Gastrocnemius medialis (tissue), 4 donors: ENCODE data around the gene SFXN3.

Experiments
- POLR2A ChIP-seq, 2 donors: fragments of 450-650 bp; IDR thresholded peaks; one replicate each; pipeline ENCODE4 v1.6.1; 2017; ENCODE audit warnings: antibody characterized with exemption in 2 of 2, mild to moderate bottlenecking in 2 of 2, moderate library complexity in 2 of 2
- TF ChIP-seq, protein P1 (sequence below), 5 experiments: fragments of 450-650 bp in 3 of 5; fragments of 200-600 bp in 2 of 5; sonication (generic) in 2 of 5; IDR thresholded peaks in 4 of 5; conservative IDR thresholded peaks in 1 of 5; 1 replicate in 4 of 5; 2 replicates in 1 of 5; pipeline ENCODE4 v1.5.1; 2016 to 2019; ENCODE audit warnings: antibody characterized with exemption in 5 of 5, mild to moderate bottlenecking in 3 of 5, moderate library complexity in 3 of 5

DNA sequence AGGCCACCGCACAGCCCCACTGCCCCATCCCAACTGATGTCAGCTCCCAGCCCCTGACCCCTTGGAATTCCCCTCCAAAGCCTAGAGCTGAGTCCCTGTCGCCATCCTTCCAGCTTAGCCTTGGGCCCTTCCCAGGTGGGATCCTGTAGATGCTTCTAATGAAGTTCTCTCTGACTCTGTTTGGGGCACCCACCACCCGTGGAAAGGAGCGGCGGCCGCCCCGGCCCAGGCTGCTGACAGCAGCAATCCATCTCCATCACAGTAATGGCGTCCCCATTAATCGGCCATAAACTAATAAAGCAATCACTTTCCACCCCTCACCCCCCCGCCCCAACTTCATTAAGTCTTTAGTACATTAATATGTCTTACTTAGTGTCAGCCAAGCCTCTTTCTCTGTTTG is 56.3 kb downstream of the SFXN3 start:
- TF ChIP-seq, protein P1, sequence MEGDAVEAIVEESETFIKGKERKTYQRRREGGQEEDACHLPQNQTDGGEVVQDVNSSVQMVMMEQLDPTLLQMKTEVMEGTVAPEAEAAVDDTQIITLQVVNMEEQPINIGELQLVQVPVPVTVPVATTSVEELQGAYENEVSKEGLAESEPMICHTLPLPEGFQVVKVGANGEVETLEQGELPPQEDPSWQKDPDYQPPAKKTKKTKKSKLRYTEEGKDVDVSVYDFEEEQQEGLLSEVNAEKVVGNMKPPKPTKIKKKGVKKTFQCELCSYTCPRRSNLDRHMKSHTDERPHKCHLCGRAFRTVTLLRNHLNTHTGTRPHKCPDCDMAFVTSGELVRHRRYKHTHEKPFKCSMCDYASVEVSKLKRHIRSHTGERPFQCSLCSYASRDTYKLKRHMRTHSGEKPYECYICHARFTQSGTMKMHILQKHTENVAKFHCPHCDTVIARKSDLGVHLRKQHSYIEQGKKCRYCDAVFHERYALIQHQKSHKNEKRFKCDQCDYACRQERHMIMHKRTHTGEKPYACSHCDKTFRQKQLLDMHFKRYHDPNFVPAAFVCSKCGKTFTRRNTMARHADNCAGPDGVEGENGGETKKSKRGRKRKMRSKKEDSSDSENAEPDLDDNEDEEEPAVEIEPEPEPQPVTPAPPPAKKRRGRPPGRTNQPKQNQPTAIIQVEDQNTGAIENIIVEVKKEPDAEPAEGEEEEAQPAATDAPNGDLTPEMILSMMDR (IDR thresholded peaks at IDR 0.05 in 4 of 5, conservative IDR thresholded peaks at IDR 0.05 in 1 of 5), result no peak
- TF ChIP-seq POLR2A (IDR thresholded peaks at IDR 0.05), result no peak
